Measurements from ENCODE around the gene ZNF804A. TPM values are rescaled to one million over a fixed set of nuclear protein-coding genes. Genes with fewer than 3 reads are reported as not detected.
A peak's percentile ranks its signal among the peaks of the same experiment; 100 is the strongest.
"Not testable (repeated sequence)": the region's sequence is repeated elsewhere in the genome, so short reads cannot be mapped to it uniquely, and the experiment has no call there.

The ZNF804A gene
- total and polyA plus RNA-seq, 7 experiments from 2014 or later = 0.16 to 0.69 TPM; not detected in 5

GRCh38 chr2:184756885-184757284 is 158.6 kb downstream of the ZNF804A start:
- no peaks in the 10 kb centered on the region for H3K36me3 Mint-ChIP-seq
- H3K27me3 ChIP-seq (ENCODE audit: control insufficient read depth in 2 of 2, insufficient read depth in 2 of 2, low read length in 2 of 2) = no peaks in the 10 kb centered on the region
- POLR2A ChIA-PET = no interaction called here
- peaks cover 0 to 19% (median 1%) of the 10 kb centered on the region in 11 donors for H3K9me3 Mint-ChIP-seq
- no peak overlapping the region for H3K4me3 Mint-ChIP-seq
- ATAC-seq (peak; percentile 40), DNase-seq (no peak)
- no peak overlapping the region for H3K4me3 ChIP-seq (ENCODE audit: low read length)
- H3K27ac ChIP-seq (ENCODE audit: low read depth, low read length) = no peak overlapping the region
- no peaks in the 10 kb centered on the region for H3K36me3 ChIP-seq (ENCODE audit: control insufficient read depth in 2 of 3, insufficient read depth in 3 of 3, low read length in 3 of 3)
- intact Hi-C loops (cut with micrococcal nuclease) = no loop called here
- no peak overlapping the region for H3K27ac Mint-ChIP-seq
- no peaks in the 10 kb centered on the region for H3K9me3 ChIP-seq (ENCODE audit: control insufficient read depth in 2 of 3, low read length in 3 of 3)
- CTCF ChIA-PET = no interaction called here
- H3K4me1 Mint-ChIP-seq = no peaks in the 10 kb centered on the region
- H3K27me3 Mint-ChIP-seq = no peaks in the 10 kb centered on the region
- H3K4me1 ChIP-seq (ENCODE audit: control insufficient read depth in 2 of 2, insufficient read depth in 2 of 2, low read length in 2 of 2) = no peaks in the 10 kb centered on the region

- H3K27ac Mint-ChIP-seq; H3K4me1 Mint-ChIP-seq; intact Hi-C loops (cut with micrococcal nuclease); H3K27me3 ChIP-seq (ENCODE audit: control insufficient read depth in 2 of 2, insufficient read depth in 2 of 2, low read length in 2 of 2); H3K36me3 ChIP-seq (ENCODE audit: control insufficient read depth in 2 of 3, insufficient read depth in 3 of 3, low read length in 3 of 3); H3K4me3 ChIP-seq (ENCODE audit: low read length); ATAC-seq; H3K9me3 ChIP-seq (ENCODE audit: control insufficient read depth in 2 of 3, low read length in 3 of 3); H3K36me3 Mint-ChIP-seq; CTCF ChIA-PET; H3K4me3 Mint-ChIP-seq; H3K4me1 ChIP-seq (ENCODE audit: control insufficient read depth in 2 of 2, insufficient read depth in 2 of 2, low read length in 2 of 2); POLR2A ChIA-PET; H3K27me3 Mint-ChIP-seq; DNase-seq; H3K27ac ChIP-seq (ENCODE audit: low read depth, low read length): not testable (repeated sequence)
- peaks cover 0 to 16% (median 0%) of the 10 kb centered on the region in 11 donors for H3K9me3 Mint-ChIP-seq
These were observed 161.4 kb downstream of the ZNF804A start for GRCh38 chr2:184759557-184760255.

GRCh38 chr2:184760931-184761330 is 162.6 kb downstream of the ZNF804A start:
- Mint-ChIP-seq H3K36me3 (no peaks in the 10 kb centered on the region), H3K9me3 (peaks cover 0 to 13% (median 0%) of the 10 kb centered on the region in 11 donors), H3K27ac (no peak overlapping the region), H3K4me1 (no peaks in the 10 kb centered on the region), H3K27me3 (no peaks in the 10 kb centered on the region), H3K4me3 (no peak overlapping the region)
- Histone ChIP-seq H3K36me3 (ENCODE audit: control insufficient read depth in 2 of 3, insufficient read depth in 3 of 3, low read length in 3 of 3) (no peaks in the 10 kb centered on the region), H3K4me1 (ENCODE audit: control insufficient read depth in 2 of 2, insufficient read depth in 2 of 2, low read length in 2 of 2) (no peaks in the 10 kb centered on the region), H3K27me3 (ENCODE audit: control insufficient read depth in 2 of 2, insufficient read depth in 2 of 2, low read length in 2 of 2) (no peaks in the 10 kb centered on the region), H3K27ac (ENCODE audit: low read depth, low read length) (no peak overlapping the region), H3K4me3 (ENCODE audit: low read length) (no peak overlapping the region), H3K9me3 (ENCODE audit: control insufficient read depth in 2 of 3, low read length in 3 of 3) (no peaks in the 10 kb centered on the region)
- intact Hi-C loops (cut with micrococcal nuclease) = no loop called here
- CTCF ChIA-PET = no interaction called here
- ATAC-seq (no peak), DNase-seq (no peak)
- POLR2A ChIA-PET = no interaction called here

GRCh38 chr2:184765112-184765895 is 167.0 kb downstream of the ZNF804A start:
- Histone ChIP-seq H3K27me3 (ENCODE audit: control insufficient read depth in 2 of 2, insufficient read depth in 2 of 2, low read length in 2 of 2) (no peaks in the 10 kb centered on the region), H3K36me3 (ENCODE audit: control insufficient read depth in 2 of 3, insufficient read depth in 3 of 3, low read length in 3 of 3) (no peaks in the 10 kb centered on the region), H3K27ac (ENCODE audit: low read depth, low read length) (no peak overlapping the region), H3K4me1 (ENCODE audit: control insufficient read depth in 2 of 2, insufficient read depth in 2 of 2, low read length in 2 of 2) (no peaks in the 10 kb centered on the region), H3K4me3 (ENCODE audit: low read length) (no peak overlapping the region), H3K9me3 (ENCODE audit: control insufficient read depth in 2 of 3, low read length in 3 of 3) (no peaks in the 10 kb centered on the region)
- CTCF ChIA-PET = no interaction called here
- Mint-ChIP-seq H3K9me3 (peaks cover 0 to 3% (median 0%) of the 10 kb centered on the region in 11 donors), H3K4me3 (peak overlapping the region in 1 of 10 donors; percentile 62), H3K36me3 (no peaks in the 10 kb centered on the region), H3K27ac (no peak overlapping the region), H3K4me1 (peaks cover 0 to 2% (median 0%) of the 10 kb centered on the region in 7 donors), H3K27me3 (no peaks in the 10 kb centered on the region)
- DNase-seq (no peak), ATAC-seq (no peak)
- intact Hi-C loops (cut with micrococcal nuclease) = no loop called here
- POLR2A ChIA-PET = no interaction called here

GRCh38 chr2:184767059-184767458 is 168.7 kb downstream of the ZNF804A start:
- H3K9me3 ChIP-seq (ENCODE audit: control insufficient read depth in 2 of 3, low read length in 3 of 3) = no peaks in the 10 kb centered on the region
- no peaks in the 10 kb centered on the region for H3K36me3 ChIP-seq (ENCODE audit: control insufficient read depth in 2 of 3, insufficient read depth in 3 of 3, low read length in 3 of 3)
- intact Hi-C loops (cut with micrococcal nuclease) = no loop called here
- no peak overlapping the region for H3K27ac ChIP-seq (ENCODE audit: low read depth, low read length)
- POLR2A ChIA-PET = no interaction called here
- no peaks in the 10 kb centered on the region for H3K36me3 Mint-ChIP-seq
- H3K27me3 Mint-ChIP-seq = no peaks in the 10 kb centered on the region
- no peaks in the 10 kb centered on the region for H3K27me3 ChIP-seq (ENCODE audit: control insufficient read depth in 2 of 2, insufficient read depth in 2 of 2, low read length in 2 of 2)
- no peak overlapping the region for H3K4me3 Mint-ChIP-seq
- CTCF ChIA-PET = no interaction called here
- no peak overlapping the region for H3K27ac Mint-ChIP-seq
- DNase-seq = no peak
- no peaks in the 10 kb centered on the region for H3K4me1 ChIP-seq (ENCODE audit: control insufficient read depth in 2 of 2, insufficient read depth in 2 of 2, low read length in 2 of 2)
- no peak overlapping the region for H3K4me3 ChIP-seq (ENCODE audit: low read length)
- peaks cover 0 to 3% (median 0%) of the 10 kb centered on the region in 11 donors for H3K9me3 Mint-ChIP-seq
- ATAC-seq = no peak
- peaks cover 0 to 2% (median 0%) of the 10 kb centered on the region in 7 donors for H3K4me1 Mint-ChIP-seq

- Mint-ChIP-seq H3K4me3 (no peak overlapping the region), H3K4me1 (peaks cover 0 to 2% (median 0%) of the 10 kb centered on the region in 7 donors), H3K27ac (no peak overlapping the region), H3K9me3 (peaks cover 0 to 3% (median 0%) of the 10 kb centered on the region in 11 donors), H3K27me3 (no peaks in the 10 kb centered on the region), H3K36me3 (no peaks in the 10 kb centered on the region)
- H3K36me3 ChIP-seq (ENCODE audit: control insufficient read depth in 2 of 3, insufficient read depth in 3 of 3, low read length in 3 of 3) = no peaks in the 10 kb centered on the region
- H3K27ac ChIP-seq (ENCODE audit: low read depth, low read length) = no peak overlapping the region
- DNase-seq (no peak), ATAC-seq (no peak)
- no peaks in the 10 kb centered on the region for H3K4me1 ChIP-seq (ENCODE audit: control insufficient read depth in 2 of 2, insufficient read depth in 2 of 2, low read length in 2 of 2)
- no peak overlapping the region for H3K4me3 ChIP-seq (ENCODE audit: low read length)
- ChIA-PET POLR2A (no interaction called here), CTCF (no interaction called here)
- H3K27me3 ChIP-seq (ENCODE audit: control insufficient read depth in 2 of 2, insufficient read depth in 2 of 2, low read length in 2 of 2) = no peaks in the 10 kb centered on the region
- no peaks in the 10 kb centered on the region for H3K9me3 ChIP-seq (ENCODE audit: control insufficient read depth in 2 of 3, low read length in 3 of 3)
- intact Hi-C loops (cut with micrococcal nuclease) = no loop called here
These were observed 170.7 kb downstream of the ZNF804A start for GRCh38 chr2:184769023-184769422.

GRCh38 chr2:184769686-184770085 is 171.4 kb downstream of the ZNF804A start:
- Histone ChIP-seq H3K36me3 (ENCODE audit: control insufficient read depth in 2 of 3, insufficient read depth in 3 of 3, low read length in 3 of 3) (no peaks in the 10 kb centered on the region), H3K4me3 (ENCODE audit: low read length) (no peak overlapping the region), H3K27me3 (ENCODE audit: control insufficient read depth in 2 of 2, insufficient read depth in 2 of 2, low read length in 2 of 2) (no peaks in the 10 kb centered on the region), H3K27ac (ENCODE audit: low read depth, low read length) (no peak overlapping the region), H3K9me3 (ENCODE audit: control insufficient read depth in 2 of 3, low read length in 3 of 3) (no peaks in the 10 kb centered on the region), H3K4me1 (ENCODE audit: control insufficient read depth in 2 of 2, insufficient read depth in 2 of 2, low read length in 2 of 2) (no peaks in the 10 kb centered on the region)
- intact Hi-C loops (cut with micrococcal nuclease) = no loop called here
- no peak overlapping the region for H3K27ac Mint-ChIP-seq
- peaks cover 0 to 2% (median 0%) of the 10 kb centered on the region in 7 donors for H3K4me1 Mint-ChIP-seq
- no peak for ATAC-seq
- H3K9me3 Mint-ChIP-seq = peaks cover 0 to 3% (median 0%) of the 10 kb centered on the region in 11 donors
- DNase-seq = no peak
- no peak overlapping the region for H3K4me3 Mint-ChIP-seq
- H3K27me3 Mint-ChIP-seq = no peaks in the 10 kb centered on the region
- no peaks in the 10 kb centered on the region for H3K36me3 Mint-ChIP-seq
- POLR2A ChIA-PET = no interaction called here
- CTCF ChIA-PET = no interaction called here
